GM12873 (cell line): ENCODE measurements around the gene MARVELD2.

ENCODE experiments used
- CTCF ChIP-seq: IDR thresholded peaks from 2 replicates; pipeline ENCODE4 v1.5.1; 2012; ENCODE audit warnings: low read depth, mild to moderate bottlenecking, moderate library complexity, low read length, control low read depth; ENCODE audit not compliant: insufficient read depth; ENCODE audit errors: missing control alignments

MARVELD2 gene

GRCh38 chr5:69491027-69491426 lies 76.1 kb downstream of the MARVELD2 start:
- TF ChIP-seq CTCF, result no peak

- TF ChIP-seq CTCF, result no peak
These were observed 77.0 kb downstream of the MARVELD2 start for GRCh38 chr5:69491838-69492390.

- no peak for TF ChIP-seq CTCF
These were observed 77.5 kb downstream of the MARVELD2 start, which contains the start of gene OCLN for GRCh38 chr5:69492391-69492922. TSS of gene OCLN (plus strand) at chr5:69492790. CDS start at chr5:69504245, 11,455 bp downstream.

GRCh38 chr5:69492923-69493395 lies 78.0 kb downstream of the MARVELD2 start:
- TF ChIP-seq CTCF, result no peak

- no peak for TF ChIP-seq CTCF
These were observed 78.6 kb downstream of the MARVELD2 start for GRCh38 chr5:69493396-69494133.
